GM12892 (cell line): ENCODE measurements around the gene WASHC2A.
"Not testable (repeated sequence)": the region's sequence is repeated elsewhere in the genome, so short reads cannot be mapped to it uniquely, and the experiment has no call there.

Experiments
- POLR2A ChIP-seq: IDR thresholded peaks from 2 replicates; pipeline ENCODE4 v1.6.1; 2011; ENCODE audit warnings: low read depth, low read length, control low read depth
- POLR2AphosphoS5 ChIP-seq: IDR thresholded peaks from 2 replicates; pipeline ENCODE4 v1.6.1; 2011; ENCODE audit warnings: low read depth, low read length, control low read depth
- TAF1 ChIP-seq: IDR thresholded peaks from 2 replicates; pipeline ENCODE4 v1.6.1; 2011; ENCODE audit warnings: low read depth, mild to moderate bottlenecking, control low read depth, low read length, borderline replicate concordance

DNA sequence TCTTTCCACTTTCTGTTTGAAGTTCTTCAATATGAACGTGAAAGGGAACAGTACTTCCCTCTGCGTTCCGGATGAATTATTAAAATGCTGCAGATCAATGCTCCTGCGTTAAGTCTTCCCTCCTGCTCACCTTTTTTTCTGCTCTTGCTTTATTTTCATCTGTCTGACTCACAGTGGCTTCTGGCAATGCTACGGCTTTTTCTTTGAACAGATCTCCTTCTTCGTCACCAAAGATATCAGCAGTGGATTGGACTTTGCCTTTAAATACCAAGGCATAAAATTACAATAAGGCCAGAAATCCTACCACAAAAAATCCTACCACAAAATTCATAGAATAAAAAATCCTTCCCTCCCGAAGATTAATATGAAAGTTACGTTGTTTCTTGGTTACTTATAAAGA is 11.1 kb upstream of the WASHC2A start:
- TF ChIP-seq POLR2AphosphoS5, POLR2A, TAF1: not testable (repeated sequence)
